HG03103 (cell line): ENCODE data around the gene GABRR1.

ENCODE experiments used
- ATAC-seq: cut with Tn5 transposase; IDR thresholded peaks from one replicate; pipeline ENCODE4 v1.9.1; 2021; ENCODE audit warnings: low read depth; ENCODE audit not compliant: unreplicated experiment

GABRR1 gene

DNA sequence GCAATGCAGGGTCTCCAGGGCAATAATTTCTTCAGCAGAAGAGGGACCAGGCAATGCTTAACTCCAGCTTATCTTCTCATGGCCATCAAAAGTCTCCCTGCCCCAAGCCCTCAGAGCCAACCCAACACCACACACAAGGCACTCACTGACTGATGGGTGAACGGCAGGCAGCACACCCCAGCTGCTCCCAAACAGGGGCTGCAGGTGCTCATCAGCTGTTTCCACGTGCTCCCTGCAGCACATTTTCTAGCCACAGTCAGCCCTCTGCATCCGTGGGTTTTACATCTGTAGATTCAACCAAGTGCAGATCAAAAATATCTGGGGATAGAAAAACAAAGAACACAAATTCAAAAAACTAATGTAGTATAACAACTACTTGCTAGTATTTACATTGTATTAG lies 4.0 kb upstream of the GABRR1 start:
- ATAC-seq = no peak

DNA sequence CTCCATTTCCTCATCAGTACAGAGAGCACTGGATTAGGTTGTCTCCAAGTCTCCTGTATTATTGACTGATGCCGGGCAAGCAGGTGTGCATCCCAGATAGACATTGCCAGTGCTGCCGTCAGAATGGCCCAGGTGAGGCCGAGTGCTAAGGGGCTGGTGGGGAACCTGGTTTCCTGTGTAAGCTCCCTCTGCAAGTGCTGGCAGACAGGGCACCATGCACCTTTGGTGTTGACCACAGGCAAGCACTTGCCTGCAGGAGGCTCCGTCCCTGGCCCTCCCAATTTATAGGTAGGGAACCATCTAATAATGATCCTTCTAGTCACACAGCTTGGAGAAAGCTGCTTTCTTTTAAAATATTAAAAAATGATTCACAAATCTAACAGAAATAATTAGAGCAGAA lies 747 bp downstream of the GABRR1 start:
- no peak for ATAC-seq

DNA sequence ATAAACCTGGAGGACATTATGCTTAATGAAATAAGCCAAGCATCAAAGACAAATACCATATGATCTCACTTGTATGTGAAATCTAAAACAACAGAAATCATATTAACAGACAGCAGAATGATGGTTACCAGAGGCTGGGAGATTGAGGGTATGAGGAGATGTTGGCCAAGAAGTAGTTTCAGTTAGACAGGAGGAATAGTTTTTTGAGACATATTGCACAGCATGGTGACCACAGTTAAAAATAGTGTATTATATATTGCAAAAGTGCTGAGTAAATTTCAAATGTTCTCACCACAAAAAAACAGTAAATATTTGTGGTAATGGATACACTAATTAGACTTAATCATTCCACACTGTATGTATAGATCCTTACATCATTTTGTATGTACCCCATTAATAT lies 1.8 kb downstream of the GABRR1 start:
- no peak for ATAC-seq

DNA sequence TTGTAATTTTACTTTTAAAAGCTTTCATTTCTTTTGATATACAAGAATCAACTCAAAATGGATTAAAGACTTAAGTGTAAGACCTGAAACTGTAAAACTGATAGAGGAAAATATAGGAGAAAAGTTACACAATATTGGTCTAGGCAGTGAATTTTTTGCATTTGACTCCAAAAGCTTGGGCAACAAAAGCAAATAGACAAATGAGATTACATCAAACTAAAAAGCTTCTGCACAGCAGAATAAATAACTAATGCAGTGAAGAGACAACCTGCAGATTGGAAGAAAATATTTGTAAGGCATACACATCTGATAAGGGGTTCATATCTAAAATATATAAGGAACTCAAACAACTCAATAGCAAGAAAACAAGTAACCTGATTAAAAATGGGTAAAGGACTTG lies 3.0 kb downstream of the GABRR1 start:
- ATAC-seq = no peak

- no peak for ATAC-seq
Observed at GRCh38 chr6:89212472-89212871, 4.7 kb downstream of the GABRR1 start.

DNA sequence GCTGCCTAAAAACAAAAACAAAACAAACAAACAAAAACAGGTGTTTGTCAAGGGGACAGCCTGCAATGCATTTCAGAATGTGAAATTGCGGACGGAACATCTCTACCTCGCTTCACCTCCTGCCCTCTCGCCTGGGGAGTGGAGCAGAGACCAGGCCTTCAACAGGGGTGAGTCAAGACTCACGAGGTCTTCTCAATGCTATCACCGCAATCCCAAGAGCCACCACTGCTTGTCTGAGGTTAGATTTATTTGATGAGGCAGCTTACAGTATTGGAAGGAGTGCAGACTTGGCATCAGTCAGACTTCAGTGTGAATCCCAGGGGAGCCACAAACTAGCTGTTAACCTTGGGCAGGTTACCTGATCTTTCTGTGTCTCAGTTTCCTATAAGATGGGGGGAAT lies 7.7 kb downstream of the GABRR1 start:
- no peak for ATAC-seq

DNA sequence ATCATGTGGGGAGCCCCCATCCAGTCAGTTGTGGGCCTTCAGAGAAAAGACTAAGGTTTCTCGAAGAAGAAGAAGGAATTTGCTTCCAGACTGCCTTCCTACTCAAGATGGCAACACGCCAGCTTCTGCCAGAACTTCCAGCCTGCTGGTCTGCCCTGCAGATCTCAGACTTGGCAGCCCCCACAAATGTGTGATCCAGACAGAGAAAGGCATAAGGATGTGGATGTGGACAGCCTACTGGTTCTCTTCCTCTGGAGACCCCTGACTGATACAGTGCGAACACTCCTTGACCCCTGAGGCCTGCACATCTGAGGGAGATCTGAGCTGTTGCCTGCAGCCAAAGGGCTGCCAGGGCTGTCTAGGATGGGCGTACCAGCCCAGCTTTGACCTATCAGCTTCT lies 8.6 kb downstream of the GABRR1 start:
- ATAC-seq = no peak

- ATAC-seq = no peak
Observed at GRCh38 chr6:89205819-89206218, 11.3 kb downstream of the GABRR1 start.

DNA sequence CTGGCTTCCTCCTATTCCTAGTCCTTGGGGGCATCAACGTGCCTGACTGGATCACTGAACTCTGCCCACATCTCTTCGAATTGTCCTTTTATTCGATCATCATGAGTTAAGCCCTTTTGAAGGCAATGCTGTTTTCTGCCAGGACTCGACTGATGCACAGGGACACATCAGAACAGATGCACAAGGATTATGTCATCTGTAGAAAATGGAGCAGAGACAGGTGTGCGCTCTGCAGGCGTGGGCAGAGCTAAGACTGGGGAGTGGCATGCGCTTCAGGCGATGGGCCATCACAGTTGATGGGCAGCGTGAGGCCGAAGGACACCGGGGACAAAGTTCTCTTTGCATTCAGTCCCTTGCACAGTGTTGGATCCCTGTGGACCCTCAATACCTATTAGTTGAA lies 13.1 kb downstream of the GABRR1 start:
- no peak for ATAC-seq

DNA sequence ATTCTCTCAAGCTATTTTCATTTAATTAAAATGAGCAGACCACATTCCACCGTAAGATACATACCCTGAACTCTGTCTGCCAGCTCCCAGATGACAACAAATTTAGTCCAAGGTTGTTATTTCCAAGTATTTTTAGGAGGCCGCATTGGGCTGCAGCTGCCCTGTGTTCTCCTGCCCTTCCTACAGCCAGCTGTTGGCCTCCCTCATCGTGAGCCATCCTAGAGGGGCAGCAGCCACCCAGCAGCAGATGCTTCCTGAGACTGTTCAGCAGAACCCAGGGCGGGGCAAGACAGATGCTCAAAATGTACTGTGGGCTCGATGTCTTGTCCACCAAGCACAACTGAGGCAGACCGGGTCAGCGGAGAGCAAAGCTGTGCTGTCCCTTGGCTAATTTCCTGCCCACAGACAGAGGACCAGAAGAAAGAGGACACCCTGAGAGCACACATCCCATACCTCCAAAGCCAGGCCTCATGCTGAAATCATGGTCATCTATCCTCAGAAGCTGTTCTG lies 16.4 kb downstream of the GABRR1 start:
- ATAC-seq = no peak

- no peak for ATAC-seq
Observed at GRCh38 chr6:89199579-89199978, 17.6 kb downstream of the GABRR1 start.

DNA sequence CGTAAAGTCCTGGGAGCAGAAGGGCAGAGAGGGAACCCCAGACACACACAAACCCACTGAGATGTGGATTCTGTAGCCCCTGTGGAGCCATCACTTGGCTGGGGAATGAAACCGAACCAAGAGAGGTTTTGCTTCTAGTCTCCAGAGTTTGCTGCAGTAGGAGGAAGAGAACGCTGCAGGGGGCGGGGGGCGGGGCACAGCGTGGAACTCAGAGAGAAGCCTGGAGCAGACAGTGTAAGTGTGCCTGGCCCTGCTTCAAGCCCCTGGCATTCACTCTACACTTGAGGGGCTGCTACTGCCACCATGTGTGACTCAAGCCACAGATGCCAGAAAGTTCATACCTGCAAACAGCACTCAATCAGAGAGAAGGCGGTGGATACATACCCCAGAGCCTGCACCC lies 18.9 kb downstream of the GABRR1 start:
- ATAC-seq = no peak

GRCh38 chr6:89197141-89197540 lies 20.0 kb downstream of the GABRR1 start:
- no peak for ATAC-seq

DNA sequence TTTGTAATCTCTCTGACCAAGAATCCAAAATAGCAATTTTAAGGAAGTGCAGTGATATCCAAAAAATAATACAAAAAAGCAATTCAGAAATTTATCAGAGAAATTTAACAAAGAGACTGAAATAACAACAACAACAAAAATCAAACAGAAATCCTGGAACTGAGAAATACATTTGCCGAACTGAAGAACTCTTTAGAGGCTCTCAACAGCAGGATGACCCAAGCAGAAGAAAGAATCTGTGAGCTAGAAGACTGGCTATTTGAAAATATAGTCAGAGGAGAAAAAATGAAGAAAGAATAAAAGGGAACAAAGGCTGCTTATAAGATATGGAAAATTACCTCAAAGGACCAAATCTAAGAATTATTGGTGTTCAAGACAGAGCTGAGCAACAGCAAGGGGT lies 22.6 kb downstream of the GABRR1 start:
- ATAC-seq = no peak

DNA sequence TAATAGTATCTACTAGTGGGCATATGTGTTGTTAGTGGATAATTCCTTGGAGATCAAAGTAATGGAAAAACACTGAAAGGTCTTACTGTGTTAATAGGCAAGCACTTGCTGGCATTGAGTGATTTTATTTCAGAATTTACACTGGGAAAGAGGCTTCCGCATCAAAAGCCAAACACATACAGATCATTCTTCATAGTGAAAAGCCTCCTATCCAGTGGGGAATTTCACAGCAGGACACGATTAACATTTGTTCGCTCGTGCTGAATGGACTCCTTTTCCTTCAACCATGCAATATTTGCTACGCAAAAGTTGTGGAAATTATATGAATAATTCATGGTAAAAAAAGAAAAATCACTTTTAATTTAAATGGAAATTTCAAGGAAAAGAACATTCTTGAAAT lies 26.4 kb downstream of the GABRR1 start:
- ATAC-seq = no peak

- no peak for ATAC-seq
Observed at GRCh38 chr6:89187504-89187903, 29.7 kb downstream of the GABRR1 start.

- ATAC-seq = no peak
Observed at GRCh38 chr6:89186762-89187161, 30.4 kb downstream of the GABRR1 start.

- ATAC-seq = no peak
Observed at GRCh38 chr6:89184344-89184743, 32.8 kb downstream of the GABRR1 start.

DNA sequence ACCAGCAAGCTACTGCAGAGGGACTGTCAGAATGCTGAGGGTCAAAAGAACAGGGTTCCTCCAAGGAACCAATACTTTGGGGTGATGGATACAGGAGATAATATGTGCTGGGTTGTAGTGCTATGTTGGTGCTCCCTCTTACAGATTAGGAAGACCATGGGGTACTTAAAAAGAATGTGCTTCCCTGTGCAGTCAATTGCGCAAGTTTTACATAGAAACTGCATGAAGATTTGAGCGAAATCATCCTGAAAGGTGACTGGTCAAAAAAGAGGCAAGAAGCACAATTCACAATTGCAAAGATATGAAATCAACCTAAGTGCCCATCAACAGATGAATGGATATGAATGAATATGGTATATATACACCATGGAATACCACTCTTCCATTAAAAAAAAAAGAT lies 33.9 kb downstream of the GABRR1 start:
- no peak for ATAC-seq

DNA sequence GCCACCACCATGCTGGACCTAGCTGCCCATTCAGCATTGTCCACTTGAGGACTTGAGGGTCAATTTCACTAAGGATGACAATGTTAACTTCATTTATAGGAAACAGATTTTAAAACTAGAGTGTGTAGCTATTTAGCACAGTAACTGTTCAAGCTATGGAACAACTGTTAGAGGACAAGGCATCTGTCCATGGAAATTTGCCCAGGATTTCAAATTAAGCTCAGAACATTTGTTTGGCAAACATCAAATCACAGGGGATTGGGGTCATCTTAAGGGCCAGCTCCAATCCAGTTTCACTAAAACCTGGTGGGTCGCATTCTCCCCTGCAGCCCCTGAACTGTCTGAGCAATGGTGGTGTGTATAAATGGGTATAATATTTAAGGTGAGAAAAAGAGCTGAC lies 36.2 kb downstream of the GABRR1 start:
- no peak for ATAC-seq

- ATAC-seq = no peak
Observed at GRCh38 chr6:89180112-89180511, 37.0 kb downstream of the GABRR1 start.

- ATAC-seq = no peak
Observed at GRCh38 chr6:89173634-89174033, 43.5 kb downstream of the GABRR1 start.

DNA sequence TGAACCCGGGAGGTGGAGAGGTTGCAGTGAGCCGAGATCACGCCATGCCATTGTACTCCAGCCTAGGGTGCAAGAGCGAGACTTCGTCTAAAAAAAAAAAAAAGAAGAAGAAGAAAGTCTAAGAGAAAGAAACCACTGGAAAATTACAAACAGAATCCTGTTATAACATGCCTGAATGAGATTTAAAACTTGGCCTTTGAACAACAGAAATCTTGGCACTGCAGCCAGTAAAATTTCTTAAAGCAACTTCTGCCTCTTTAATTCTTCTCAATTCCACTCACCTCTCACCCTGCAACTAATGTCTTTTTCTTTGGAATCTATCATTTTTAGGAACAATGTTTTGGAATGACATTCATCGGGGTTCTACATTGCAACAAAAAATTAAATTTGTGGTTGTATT lies 45.0 kb downstream of the GABRR1 start:
- no peak for ATAC-seq

GRCh38 chr6:89162047-89162371 lies 55.1 kb downstream of the GABRR1 start:
- ATAC-seq = no peak
